Mucosa of descending colon (tissue), 3 donors: ENCODE data around the gene LGI2. TPM values are rescaled to one million over a fixed set of nuclear protein-coding genes. Genes with fewer than 3 reads are reported as not detected.
A peak's percentile ranks its signal among the peaks of the same experiment; 100 is the strongest.

ENCODE experiments used
- ATAC-seq: fragments of 200-7000 bp; cut with Tn5 transposase; one replicate; pipeline ENCODE4 v1.9.1; 2020; ENCODE audit warnings: mild to moderate bottlenecking, moderate library complexity
- DNase-seq, 3 donors: peaks; one replicate each; pipeline ENCODE4 v3.0.0-alpha.2; 2020
- H3K36me3 ChIP-seq: fragments of 200-600 bp; one replicate; pipeline ENCODE4 v1.8.0; 2021; ENCODE audit warnings: low read depth, mild to moderate bottlenecking
- H3K4me1 ChIP-seq: fragments of 200-600 bp; one replicate; pipeline ENCODE4 v1.8.0; 2021; ENCODE audit warnings: low read depth, mild to moderate bottlenecking
- H3K4me3 ChIP-seq: fragments of 200-600 bp; one replicate; pipeline ENCODE4 v1.8.0; 2021; ENCODE audit warnings: mild to moderate bottlenecking
- H3K9me3 ChIP-seq: fragments of 200-600 bp; one replicate; pipeline ENCODE4 v1.8.0; 2021; ENCODE audit warnings: mild to moderate bottlenecking
- CTCF ChIP-seq: fragments of 200-600 bp; IDR thresholded peaks from one replicate; pipeline ENCODE4 v1.8.0; 2022; ENCODE audit warnings: antibody characterized with exemption, mild to moderate bottlenecking
- intact Hi-C, 2 donors: fragments of 100-400 bp; cut with DNase I in 1 of 2; cut with micrococcal nuclease in 1 of 2; formaldehyde crosslinking; loops; one replicate each; pipeline versions ENCODE4 v1.11.0 to v1.11.1; 2022; cut with DNase I, micrococcal nuclease
- total RNA-seq, 3 donors: library from RNA; stranded (reverse); fragmentation: NEBNext Ultra II Directional in 2 of 3; extraction: Animal tissue kit (Norgen Biotek cat#: 25700) in 2 of 3; gene quantifications; one replicate each; pipeline versions ENCODE4 v1.2.1 to v1.2.4, GENCODE V29; 2021 to 2023
- donor health status: DM: no; HTN: no; CAD: no; lungs with moderate emphysema.
- donor health status: DM: no; HTN: no; CAD: no.
- donor health status: DM: no; HTN: yes; CAD: no.

The LGI2 gene
- total RNA-seq, 3 donors from 2014 or later: 0.43 to 2.5 (median 0.53) TPM

- intact Hi-C loops: no loop called here
- Histone ChIP-seq H3K36me3 (no peaks in the 10 kb centered on the region), H3K4me3 (no peak overlapping the region), H3K4me1 (peaks cover 3% of the 10 kb centered on the region), H3K9me3 (no peaks in the 10 kb centered on the region)
- no peak for DNase-seq
- no peak for TF ChIP-seq CTCF
- ATAC-seq: no peak
Observed at GRCh38 chr4:25033526-25033925, 2.8 kb upstream of the LGI2 start.

GRCh38 chr4:25032126-25032525 is 1.4 kb upstream of the LGI2 start:
- Histone ChIP-seq H3K9me3 (no peaks in the 10 kb centered on the region), H3K36me3 (no peaks in the 10 kb centered on the region), H3K4me1 (peaks cover 3% of the 10 kb centered on the region), H3K4me3 (no peak overlapping the region)
- intact Hi-C loops: no loop called here
- DNase-seq: no peak
- no peak for ATAC-seq
- no peak for TF ChIP-seq CTCF

GRCh38 chr4:25031077-25031621 is 403 bp upstream of the LGI2 start:
- Histone ChIP-seq H3K36me3 (no peaks in the 10 kb centered on the region), H3K4me1 (peaks cover 3% of the 10 kb centered on the region), H3K9me3 (no peaks in the 10 kb centered on the region), H3K4me3 (no peak overlapping the region)
- ATAC-seq (peak; percentile 34), DNase-seq (no peak)
- no peak for TF ChIP-seq CTCF
- intact Hi-C loops: no loop called here

- intact Hi-C loops: no loop called here
- no peak for TF ChIP-seq CTCF
- Histone ChIP-seq H3K9me3 (no peaks in the 10 kb centered on the region), H3K4me1 (peaks cover 3% of the 10 kb centered on the region), H3K4me3 (no peak overlapping the region), H3K36me3 (no peaks in the 10 kb centered on the region)
- ATAC-seq: peak; percentile 8
- no peak for DNase-seq
Observed at GRCh38 chr4:25029479-25030276, 1.1 kb downstream of the LGI2 start.

GRCh38 chr4:25028851-25029250 is 1.9 kb downstream of the LGI2 start:
- no peak for ATAC-seq
- H3K4me1 ChIP-seq: peaks cover 3% of the 10 kb centered on the region
- no peak for DNase-seq
- H3K36me3 ChIP-seq: no peaks in the 10 kb centered on the region
- H3K4me3 ChIP-seq: no peak overlapping the region
- no peak for TF ChIP-seq CTCF
- no peaks in the 10 kb centered on the region for H3K9me3 ChIP-seq
- intact Hi-C loops: no loop called here
